SK-N-SH (cell line): ENCODE results near the gene MAP4K5. TPM values are rescaled to one million over a fixed set of nuclear protein-coding genes. Genes with fewer than 3 reads are reported as not detected.

Experiments used
- CTCF ChIA-PET: fragments of 300-600, 350-600 bp; formaldehyde crosslinking; extraction: SDS; loops from one replicate; lab custom pipeline; 2021; lab: Yijun Ruan, JAX
- POLR2A ChIA-PET: fragments of 350-600 bp; sonication (Branson Sonifier 250); formaldehyde crosslinking; extraction: SDS; loops from one replicate; lab custom pipeline; 2020; ENCODE audit warnings: antibody characterized with exemption, inconsistent platforms; lab: Yijun Ruan, JAX
- DNase-seq: peaks from one replicate; pipeline ENCODE4 v3.0.0; 2012
- H2AFZ ChIP-seq: fragments of 200-600 bp; sonication (generic); 2 replicates; pipeline ENCODE4 v1.8.1; 2016; ENCODE audit warnings: antibody characterized with exemption, mild to moderate bottlenecking, low read depth
- H3F3A ChIP-seq: fragments of 200-600 bp; sonication (generic); replicated peaks from 2 replicates; pipeline ENCODE3; 2016; ENCODE audit warnings: antibody characterized with exemption, mild to moderate bottlenecking; ENCODE audit not compliant: insufficient read depth
- H3K27ac ChIP-seq, 2 experiments: fragments of 200-500 bp in 1 of 2; fragments of 200-600 bp in 1 of 2; sonication (Bioruptor generic) in 1 of 2; sonication (generic), shearing (Covaris generic) in 1 of 2; 2 replicates each; pipeline versions ENCODE4 v1.5.1 to v1.6.1; 2014 to 2016; ENCODE audit warnings: low read depth in 2 of 2, inconsistent platforms in 1 of 2, low read length in 1 of 2, mild to moderate bottlenecking in 1 of 2, mixed read lengths in 1 of 2
- H3K27me3 ChIP-seq: fragments of 200-600 bp; sonication (generic), shearing (Covaris generic); 2 replicates; pipeline ENCODE4 v1.6.1; 2016; ENCODE audit warnings: mixed run types; ENCODE audit not compliant: insufficient read depth
- H3K36me3 ChIP-seq, 2 experiments: fragments of 200-500 bp in 1 of 2; fragments of 200-600 bp in 1 of 2; sonication (Bioruptor generic) in 1 of 2; sonication (generic) in 1 of 2; replicated peaks in 1 of 2; 2 replicates each; pipeline versions ENCODE3 to v1.5.1; 2014 to 2016; ENCODE audit warnings: low read length in 1 of 2, mild to moderate bottlenecking in 1 of 2; ENCODE audit not compliant: insufficient read depth in 2 of 2, control insufficient read depth in 1 of 2
- H3K4me1 ChIP-seq, 2 experiments: fragments of 200-500 bp in 1 of 2; fragments of 200-600 bp in 1 of 2; sonication (Bioruptor generic) in 1 of 2; sonication (generic), shearing (Covaris generic) in 1 of 2; 2 replicates each; pipeline versions ENCODE4 v1.5.1 to v1.6.1; 2014 to 2016; ENCODE audit warnings: low read depth in 1 of 2, low read length in 1 of 2, mixed run types in 1 of 2; ENCODE audit not compliant: insufficient read depth in 2 of 2, control insufficient read depth in 1 of 2
- H3K4me2 ChIP-seq: fragments of 200-600 bp; sonication (generic), shearing (Covaris generic); 2 replicates; pipeline ENCODE4 v1.6.1; 2017; ENCODE audit warnings: mixed run types
- H3K4me3 ChIP-seq, 2 experiments: fragments of 200-500 bp in 1 of 2; fragments of 200-600 bp in 1 of 2; sonication (Bioruptor generic) in 1 of 2; sonication (generic), shearing (Covaris generic) in 1 of 2; 2 replicates each; pipeline versions ENCODE4 v1.5.1 to v1.8.1; 2014 to 2016; ENCODE audit warnings: low read depth in 2 of 2, inconsistent platforms in 1 of 2, low read length in 1 of 2, mild to moderate bottlenecking in 1 of 2, mixed read lengths in 1 of 2, moderate library complexity in 1 of 2
- H3K79me2 ChIP-seq: fragments of 200-600 bp; sonication (generic); 2 replicates; pipeline ENCODE4 v1.8.1; 2017; ENCODE audit warnings: mild to moderate bottlenecking; ENCODE audit not compliant: insufficient read depth
- H3K9ac ChIP-seq: fragments of 200-600 bp; sonication (generic); 2 replicates; pipeline ENCODE4 v1.6.1; 2017; ENCODE audit warnings: mixed run types
- H3K9me2 ChIP-seq: fragments of 200-600 bp; sonication (generic); 2 replicates; pipeline ENCODE4 v1.6.1; 2017; ENCODE audit warnings: mixed run types
- H3K9me3 ChIP-seq: fragments of 200-600 bp; sonication (generic); 2 replicates; pipeline ENCODE4 v1.6.1; 2017; ENCODE audit warnings: mixed run types, mild to moderate bottlenecking, moderate library complexity
- H4K20me1 ChIP-seq: fragments of 200-600 bp; sonication (generic); 2 replicates; pipeline ENCODE4 v1.6.1; 2017; ENCODE audit warnings: mild to moderate bottlenecking, mixed run types; ENCODE audit not compliant: insufficient read depth
- CTCF ChIP-seq: fragments of 200-600 bp; sonication (generic); IDR thresholded peaks from 2 replicates; pipeline ENCODE4 v1.6.1; 2017; ENCODE audit warnings: antibody characterized with exemption, mild to moderate bottlenecking, moderate library complexity
- EP300 ChIP-seq, 2 experiments: IDR thresholded peaks; 2 replicates each; pipeline versions ENCODE4 v1.4.0 to v1.6.1; 2012; ENCODE audit warnings: borderline replicate concordance in 1 of 2, low read depth in 1 of 2, low read length in 1 of 2
- MEF2A ChIP-seq: IDR thresholded peaks from 2 replicates; pipeline ENCODE4 v1.4.0; 2012; ENCODE audit warnings: low read depth, borderline replicate concordance
- MXI1 ChIP-seq: IDR thresholded peaks from 2 replicates; pipeline ENCODE4 v1.6.1; 2012; ENCODE audit warnings: mild to moderate bottlenecking, low read depth, low read length, improper control_type of control experiment
- POLR2AphosphoS5 ChIP-seq: IDR thresholded peaks from 2 replicates; pipeline ENCODE4 v1.6.1; 2012; ENCODE audit warnings: low read depth, low read length
- RCOR1 ChIP-seq: fragments of 150-350 bp; IDR thresholded peaks from 2 replicates; pipeline ENCODE4 v1.6.1; 2017; ENCODE audit warnings: antibody characterized with exemption, low read length
- RXRA ChIP-seq: IDR thresholded peaks from 2 replicates; pipeline ENCODE4 v1.4.0; 2012; ENCODE audit warnings: low read depth, mild to moderate bottlenecking, borderline replicate concordance
- SMC3 ChIP-seq: IDR thresholded peaks from 2 replicates; pipeline ENCODE4 v1.6.1; 2012; ENCODE audit warnings: low read depth, low read length, improper control_type of control experiment
- TAF1 ChIP-seq: IDR thresholded peaks from 2 replicates; pipeline ENCODE4 v1.6.1; 2012; ENCODE audit warnings: low read depth, mild to moderate bottlenecking, low read length, moderate library complexity, borderline replicate concordance
- ZBTB33 ChIP-seq: IDR thresholded peaks from 2 replicates; pipeline ENCODE4 v1.4.0; 2012; ENCODE audit warnings: low read depth, borderline replicate concordance
- polyA plus RNA-seq, 3 experiments: library from polyadenylated mRNA; depleted of rRNA; stranded (reverse); fragments of >200 nt; gene quantifications; 2 replicates each; pipeline ENCODE4 v1.2.3, GENCODE V29; 2012
- TF ChIP-seq, protein P1 (sequence below): fragments of 150-350 bp; IDR thresholded peaks from 2 replicates; pipeline ENCODE4 v1.6.1; 2016; ENCODE audit warnings: mild to moderate bottlenecking, low read depth, low read length
- TF ChIP-seq, protein P2 (sequence below): IDR thresholded peaks from 2 replicates; pipeline ENCODE4; 2012

Gene MAP4K5
- polyA plus RNA-seq, 1 of the 3 experiments (the other 2 are of a cell fraction), result 31.8 TPM

DNA sequence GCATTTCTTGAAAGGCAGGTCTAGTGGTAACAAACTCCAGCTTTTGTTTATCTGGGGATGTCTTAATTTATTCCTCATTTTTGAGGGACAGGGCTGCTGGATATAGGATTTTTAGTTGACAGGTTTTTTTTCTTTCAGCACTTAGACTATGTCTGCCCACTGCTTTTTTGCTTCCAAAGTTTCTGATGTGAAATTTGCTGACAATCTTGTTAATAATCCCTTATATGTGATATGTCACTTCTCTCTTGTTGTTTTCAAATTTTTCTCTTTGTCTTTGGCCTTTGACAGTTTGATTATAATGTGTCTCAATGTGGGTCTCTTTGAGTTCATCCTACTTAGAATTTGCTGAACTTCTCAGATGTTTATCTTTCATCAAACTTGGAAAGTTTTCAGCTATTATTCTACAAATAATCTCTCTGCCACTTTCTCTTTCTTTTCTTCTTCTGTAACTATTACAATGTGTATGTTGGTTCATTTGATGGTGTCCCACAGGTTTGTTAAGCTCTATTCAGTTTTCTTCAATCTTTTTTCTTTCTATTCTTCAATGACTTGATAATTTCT, 37.4 kb upstream of the MAP4K5 start:
- peaks cover 0 to 3% of the 10 kb centered on the region in 2 experiments; a peak in 1 of 4 replicates for H3K4me1 ChIP-seq
- peaks cover 2 to 16% of the 10 kb centered on the region in 2 experiments for H3K36me3 ChIP-seq
- H3K4me2 ChIP-seq, result no peak overlapping the region
- H3K4me3 ChIP-seq, result no peak overlapping the region
- H3K9me3 ChIP-seq, result peaks cover 40% of the 10 kb centered on the region
- CTCF ChIA-PET, result interaction anchor here (0.7 to 1.6 kb wide), 4 partner anchors 14 to 38 kb away, joined by 3 to 4 read pairs (median 3); partner anchors contain the start of gene MAP4K5
- H3F3A ChIP-seq, result no peaks in the 10 kb centered on the region
- no peak for DNase-seq
- no peak overlapping the region for H3K9ac ChIP-seq
- no peak for TF ChIP-seq MXI1
- TF ChIP-seq POLR2AphosphoS5, result no peak
- TF ChIP-seq CTCF, result no peak
- no peak for TF ChIP-seq EP300 (IDR thresholded peaks at IDR 0.05; ENCODE audit: borderline replicate concordance in 1 of 2, low read depth in 1 of 2, low read length in 1 of 2)
- no peak for TF ChIP-seq RXRA
- TF ChIP-seq, protein P1, sequence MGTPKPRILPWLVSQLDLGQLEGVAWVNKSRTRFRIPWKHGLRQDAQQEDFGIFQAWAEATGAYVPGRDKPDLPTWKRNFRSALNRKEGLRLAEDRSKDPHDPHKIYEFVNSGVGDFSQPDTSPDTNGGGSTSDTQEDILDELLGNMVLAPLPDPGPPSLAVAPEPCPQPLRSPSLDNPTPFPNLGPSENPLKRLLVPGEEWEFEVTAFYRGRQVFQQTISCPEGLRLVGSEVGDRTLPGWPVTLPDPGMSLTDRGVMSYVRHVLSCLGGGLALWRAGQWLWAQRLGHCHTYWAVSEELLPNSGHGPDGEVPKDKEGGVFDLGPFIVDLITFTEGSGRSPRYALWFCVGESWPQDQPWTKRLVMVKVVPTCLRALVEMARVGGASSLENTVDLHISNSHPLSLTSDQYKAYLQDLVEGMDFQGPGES, result no peak
- no peak for TF ChIP-seq RCOR1
- TF ChIP-seq, protein P2, sequence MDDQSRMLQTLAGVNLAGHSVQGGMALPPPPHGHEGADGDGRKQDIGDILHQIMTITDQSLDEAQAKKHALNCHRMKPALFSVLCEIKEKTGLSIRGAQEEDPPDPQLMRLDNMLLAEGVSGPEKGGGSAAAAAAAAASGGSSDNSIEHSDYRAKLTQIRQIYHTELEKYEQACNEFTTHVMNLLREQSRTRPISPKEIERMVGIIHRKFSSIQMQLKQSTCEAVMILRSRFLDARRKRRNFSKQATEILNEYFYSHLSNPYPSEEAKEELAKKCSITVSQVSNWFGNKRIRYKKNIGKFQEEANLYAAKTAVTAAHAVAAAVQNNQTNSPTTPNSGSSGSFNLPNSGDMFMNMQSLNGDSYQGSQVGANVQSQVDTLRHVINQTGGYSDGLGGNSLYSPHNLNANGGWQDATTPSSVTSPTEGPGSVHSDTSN, result no peak
- no peak for TF ChIP-seq TAF1
- TF ChIP-seq MEF2A, result no peak
- no peak for TF ChIP-seq ZBTB33
- no peak for TF ChIP-seq SMC3
- peaks cover 15% of the 10 kb centered on the region for H3K79me2 ChIP-seq
- H3K9me2 ChIP-seq, result no peaks in the 10 kb centered on the region
- no peak overlapping the region for H2AFZ ChIP-seq
- no peak overlapping the region for H3K27ac ChIP-seq
- H4K20me1 ChIP-seq, result no peaks in the 10 kb centered on the region
- POLR2A ChIA-PET, result interaction anchor here (0.8 to 1.8 kb wide), 2 partner anchors 10 to 99 kb away, joined by 3 to 6 read pairs; partner anchors contain the start of genes ATL1 and SAV1
- no peaks in the 10 kb centered on the region for H3K27me3 ChIP-seq
